ENCODE data around the gene UTP4.

DNA sequence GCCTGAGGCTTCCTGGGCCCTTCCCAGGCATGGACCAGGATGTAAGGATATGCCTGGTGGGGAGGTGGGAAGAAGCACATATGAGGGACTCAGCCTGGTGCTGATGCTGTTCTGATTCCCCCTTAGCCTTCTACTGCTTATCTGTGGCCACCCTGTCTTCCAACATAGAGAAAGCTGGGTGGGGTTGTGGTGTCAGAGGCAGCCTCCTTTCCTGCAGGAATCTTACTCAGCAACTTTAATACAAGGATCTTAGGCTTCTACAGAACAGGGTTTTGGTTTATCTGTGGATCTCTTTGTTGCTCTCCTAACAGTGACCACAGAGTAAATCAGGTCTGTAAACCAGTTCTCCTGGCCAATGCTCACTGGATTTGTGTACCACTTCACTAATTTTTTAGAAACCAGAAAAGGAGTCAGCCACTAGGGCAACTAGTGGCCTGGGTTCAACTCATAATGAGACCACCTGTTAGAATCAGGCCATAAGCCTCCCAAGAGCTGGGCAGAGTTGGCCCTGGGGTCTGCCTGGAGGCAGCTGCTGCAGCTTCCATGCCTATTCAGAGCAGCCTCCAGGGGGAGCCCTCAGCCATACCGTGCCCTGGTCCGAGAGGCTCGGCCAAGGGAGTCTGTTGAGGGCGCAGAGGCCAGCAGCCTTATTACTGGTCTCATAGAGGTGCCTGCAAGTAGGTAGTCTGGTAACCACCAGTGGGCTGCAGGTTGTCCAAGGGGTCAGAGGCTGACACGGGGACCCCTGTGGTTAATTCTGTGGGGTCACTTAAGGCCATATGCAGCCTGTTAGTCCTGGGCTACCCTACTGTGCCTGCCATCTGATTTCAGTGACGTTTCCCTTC, 19.9 kb upstream of the UTP4 start:
- TF ChIP-seq, protein P1, sequence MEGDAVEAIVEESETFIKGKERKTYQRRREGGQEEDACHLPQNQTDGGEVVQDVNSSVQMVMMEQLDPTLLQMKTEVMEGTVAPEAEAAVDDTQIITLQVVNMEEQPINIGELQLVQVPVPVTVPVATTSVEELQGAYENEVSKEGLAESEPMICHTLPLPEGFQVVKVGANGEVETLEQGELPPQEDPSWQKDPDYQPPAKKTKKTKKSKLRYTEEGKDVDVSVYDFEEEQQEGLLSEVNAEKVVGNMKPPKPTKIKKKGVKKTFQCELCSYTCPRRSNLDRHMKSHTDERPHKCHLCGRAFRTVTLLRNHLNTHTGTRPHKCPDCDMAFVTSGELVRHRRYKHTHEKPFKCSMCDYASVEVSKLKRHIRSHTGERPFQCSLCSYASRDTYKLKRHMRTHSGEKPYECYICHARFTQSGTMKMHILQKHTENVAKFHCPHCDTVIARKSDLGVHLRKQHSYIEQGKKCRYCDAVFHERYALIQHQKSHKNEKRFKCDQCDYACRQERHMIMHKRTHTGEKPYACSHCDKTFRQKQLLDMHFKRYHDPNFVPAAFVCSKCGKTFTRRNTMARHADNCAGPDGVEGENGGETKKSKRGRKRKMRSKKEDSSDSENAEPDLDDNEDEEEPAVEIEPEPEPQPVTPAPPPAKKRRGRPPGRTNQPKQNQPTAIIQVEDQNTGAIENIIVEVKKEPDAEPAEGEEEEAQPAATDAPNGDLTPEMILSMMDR (IDR thresholded peaks at IDR 0.05) = peak; percentile 90
- TF ChIP-seq, protein P2, sequence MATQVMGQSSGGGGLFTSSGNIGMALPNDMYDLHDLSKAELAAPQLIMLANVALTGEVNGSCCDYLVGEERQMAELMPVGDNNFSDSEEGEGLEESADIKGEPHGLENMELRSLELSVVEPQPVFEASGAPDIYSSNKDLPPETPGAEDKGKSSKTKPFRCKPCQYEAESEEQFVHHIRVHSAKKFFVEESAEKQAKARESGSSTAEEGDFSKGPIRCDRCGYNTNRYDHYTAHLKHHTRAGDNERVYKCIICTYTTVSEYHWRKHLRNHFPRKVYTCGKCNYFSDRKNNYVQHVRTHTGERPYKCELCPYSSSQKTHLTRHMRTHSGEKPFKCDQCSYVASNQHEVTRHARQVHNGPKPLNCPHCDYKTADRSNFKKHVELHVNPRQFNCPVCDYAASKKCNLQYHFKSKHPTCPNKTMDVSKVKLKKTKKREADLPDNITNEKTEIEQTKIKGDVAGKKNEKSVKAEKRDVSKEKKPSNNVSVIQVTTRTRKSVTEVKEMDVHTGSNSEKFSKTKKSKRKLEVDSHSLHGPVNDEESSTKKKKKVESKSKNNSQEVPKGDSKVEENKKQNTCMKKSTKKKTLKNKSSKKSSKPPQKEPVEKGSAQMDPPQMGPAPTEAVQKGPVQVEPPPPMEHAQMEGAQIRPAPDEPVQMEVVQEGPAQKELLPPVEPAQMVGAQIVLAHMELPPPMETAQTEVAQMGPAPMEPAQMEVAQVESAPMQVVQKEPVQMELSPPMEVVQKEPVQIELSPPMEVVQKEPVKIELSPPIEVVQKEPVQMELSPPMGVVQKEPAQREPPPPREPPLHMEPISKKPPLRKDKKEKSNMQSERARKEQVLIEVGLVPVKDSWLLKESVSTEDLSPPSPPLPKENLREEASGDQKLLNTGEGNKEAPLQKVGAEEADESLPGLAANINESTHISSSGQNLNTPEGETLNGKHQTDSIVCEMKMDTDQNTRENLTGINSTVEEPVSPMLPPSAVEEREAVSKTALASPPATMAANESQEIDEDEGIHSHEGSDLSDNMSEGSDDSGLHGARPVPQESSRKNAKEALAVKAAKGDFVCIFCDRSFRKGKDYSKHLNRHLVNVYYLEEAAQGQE (IDR thresholded peaks at IDR 0.05; ENCODE audit: insufficient read depth in 1 of 2, low read depth in 2 of 2, low read length in 1 of 2) = no peak
- no peak for TF ChIP-seq POLR2AphosphoS5 (IDR thresholded peaks at IDR 0.05; ENCODE audit: low read depth, low read length)
- TF ChIP-seq SIN3A (IDR thresholded peaks at IDR 0.05; ENCODE audit: borderline replicate concordance, insufficient read depth, low read depth, low read length) = no peak

Data from Panc1 (cell line).